ENCODE results near the gene AFF2.
"Not testable (repeated sequence)": the region's sequence is repeated elsewhere in the genome, so short reads cannot be mapped to it uniquely, and the experiment has no call there.

Gene AFF2

DNA sequence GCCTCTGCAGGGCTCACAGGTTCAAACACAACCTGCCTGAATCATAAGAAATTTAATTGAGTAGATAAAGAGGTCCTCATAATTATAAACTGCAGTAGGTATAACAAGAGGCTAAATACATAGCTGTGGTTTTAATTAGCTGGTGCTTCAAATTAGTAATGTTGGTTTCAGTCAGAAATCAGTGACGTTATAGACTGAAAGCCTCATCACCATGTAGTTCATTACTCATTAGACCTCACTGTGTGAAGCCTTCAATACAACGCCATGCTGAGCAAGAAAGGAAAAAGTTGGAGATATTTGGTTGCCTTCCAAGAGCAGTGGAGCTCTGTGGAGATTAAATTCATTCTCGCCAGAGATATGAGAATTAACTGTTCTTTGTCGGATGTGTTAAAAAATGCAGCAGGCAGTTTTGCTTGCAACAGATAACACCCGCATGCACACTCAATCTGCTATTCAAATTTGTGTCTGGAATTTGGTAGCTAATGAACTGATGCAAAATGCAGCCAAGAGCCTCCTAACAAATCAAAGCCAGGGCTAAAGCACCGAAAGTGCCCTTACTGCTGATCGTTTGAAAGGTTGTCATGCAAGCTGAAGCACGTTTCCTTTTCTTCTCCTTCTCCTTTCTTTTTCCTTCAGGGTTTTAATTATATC lies 148.9 kb downstream of the AFF2 start:
- DNase-seq: no peak

DNA sequence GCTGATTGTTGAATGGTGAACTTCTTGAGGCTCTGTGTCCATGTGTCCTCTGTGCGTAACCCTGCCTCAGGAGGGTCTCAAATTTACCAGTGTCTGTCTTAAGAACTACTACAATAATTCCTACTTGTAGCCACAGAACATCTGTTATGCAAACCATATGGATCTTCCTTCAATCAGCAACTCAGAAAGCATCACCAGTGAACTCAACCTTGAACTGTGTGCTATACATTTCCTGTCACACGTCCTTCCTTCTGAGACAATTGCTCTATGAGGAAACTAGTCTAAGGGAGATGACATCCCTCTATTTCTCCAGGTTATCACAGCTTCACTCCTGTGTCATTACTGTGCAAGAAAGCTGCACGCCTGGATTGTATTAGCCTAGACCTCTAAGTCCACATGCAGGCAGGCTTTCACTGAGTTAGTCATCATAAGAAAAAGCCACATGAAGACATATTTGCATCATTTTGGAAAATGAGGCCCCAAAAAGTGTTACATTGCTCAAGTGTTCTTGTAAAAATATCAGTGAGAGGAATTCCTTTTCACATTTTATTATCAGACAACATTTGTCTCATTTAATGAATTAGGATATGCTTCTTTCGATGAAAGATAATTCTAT lies 157.8 kb downstream of the AFF2 start:
- DNase-seq: no peak

DNA sequence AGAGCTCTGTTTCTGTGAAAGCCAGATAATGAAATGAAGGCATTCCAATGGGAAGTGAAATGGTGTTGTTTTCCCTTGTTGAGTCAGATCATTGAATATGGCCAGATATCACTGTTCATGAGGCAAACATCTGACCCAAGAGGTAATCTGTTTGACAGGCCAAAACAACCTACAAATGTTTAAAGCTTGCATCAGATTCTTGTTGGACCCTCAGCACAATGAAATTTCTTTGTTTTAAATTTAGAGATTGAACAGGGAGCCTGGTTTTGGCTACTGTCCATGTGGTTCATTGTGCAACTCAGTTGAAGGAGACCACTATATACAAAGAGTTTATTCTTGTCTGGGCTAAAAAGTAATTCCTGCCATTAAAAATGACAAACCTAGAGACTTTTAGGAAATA lies 159.1 kb downstream of the AFF2 start:
- DNase-seq: peak; percentile 18

DNA sequence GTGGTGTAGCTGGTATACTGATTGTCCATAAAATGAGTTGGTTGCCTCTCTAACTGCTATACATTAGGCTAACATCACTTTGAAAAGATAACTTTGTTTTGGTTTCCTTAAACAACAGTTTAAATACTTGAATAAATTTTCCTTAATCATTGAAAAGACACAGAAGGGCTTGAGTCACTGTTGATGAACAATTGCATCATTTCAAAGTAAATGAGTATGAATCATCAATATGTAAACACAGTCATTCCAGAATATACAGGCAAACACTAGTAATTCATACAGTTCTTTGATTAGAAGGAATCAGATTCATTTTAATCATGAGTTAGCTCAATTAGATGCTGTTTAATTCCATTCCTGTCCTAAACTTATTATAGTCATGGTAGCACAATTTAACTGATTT lies 160.6 kb downstream of the AFF2 start:
- no peak for DNase-seq

DNA sequence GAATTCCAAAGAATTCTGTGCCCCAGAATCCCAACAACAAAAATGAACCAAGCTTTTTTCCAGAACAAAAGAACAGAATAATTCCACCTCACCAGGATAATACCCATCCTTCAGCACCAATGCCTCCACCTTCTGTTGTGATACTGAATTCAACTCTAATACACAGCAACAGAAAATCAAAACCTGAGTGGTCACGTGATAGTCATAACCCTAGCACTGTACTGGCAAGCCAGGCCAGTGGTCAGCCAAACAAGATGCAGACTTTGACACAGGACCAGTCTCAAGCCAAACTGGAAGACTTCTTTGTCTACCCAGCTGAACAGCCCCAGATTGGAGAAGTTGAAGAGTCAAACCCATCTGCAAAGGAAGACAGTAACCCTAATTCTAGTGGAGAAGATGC lies 161.6 kb downstream of the AFF2 start:
- DNase-seq: no peak

DNA sequence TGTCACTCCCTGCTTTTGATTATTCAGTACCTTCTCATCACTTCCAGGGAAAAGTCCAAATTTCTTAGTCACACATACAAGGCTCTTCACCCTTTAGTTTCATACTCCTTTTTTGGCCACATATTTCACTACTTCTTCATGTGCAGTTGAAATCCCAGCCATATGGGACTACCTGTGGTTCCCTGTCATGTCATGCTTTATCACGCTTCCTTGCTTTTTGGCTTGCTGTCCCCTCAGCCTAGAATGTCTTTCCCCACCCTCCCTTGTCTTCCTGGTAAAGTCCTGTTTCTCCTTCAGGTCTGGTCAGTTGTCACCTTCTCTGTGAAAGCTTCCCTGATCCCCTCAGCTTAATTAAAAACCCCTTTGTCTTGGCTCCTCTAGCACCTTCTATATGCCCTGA lies 163.8 kb downstream of the AFF2 start:
- DNase-seq: no peak

DNA sequence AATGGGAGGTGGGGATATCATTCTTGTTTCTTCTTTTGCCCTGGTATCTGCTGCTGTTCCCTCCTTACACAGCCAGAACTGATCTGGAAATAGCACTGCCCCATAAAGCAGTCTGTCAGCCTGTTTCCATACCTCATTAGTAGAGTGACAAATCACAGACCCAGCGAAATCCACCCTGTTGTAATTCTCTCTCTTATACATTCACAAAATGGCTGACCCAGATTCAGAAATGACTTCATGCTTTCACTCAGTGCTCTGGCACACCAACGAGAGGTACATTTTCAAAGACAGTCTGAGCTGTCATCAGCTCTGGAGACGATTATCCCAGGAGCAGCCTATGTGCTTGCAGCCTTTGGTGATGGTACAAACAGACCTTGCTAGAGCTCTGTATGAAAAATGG lies 164.6 kb downstream of the AFF2 start:
- no peak for DNase-seq

DNA sequence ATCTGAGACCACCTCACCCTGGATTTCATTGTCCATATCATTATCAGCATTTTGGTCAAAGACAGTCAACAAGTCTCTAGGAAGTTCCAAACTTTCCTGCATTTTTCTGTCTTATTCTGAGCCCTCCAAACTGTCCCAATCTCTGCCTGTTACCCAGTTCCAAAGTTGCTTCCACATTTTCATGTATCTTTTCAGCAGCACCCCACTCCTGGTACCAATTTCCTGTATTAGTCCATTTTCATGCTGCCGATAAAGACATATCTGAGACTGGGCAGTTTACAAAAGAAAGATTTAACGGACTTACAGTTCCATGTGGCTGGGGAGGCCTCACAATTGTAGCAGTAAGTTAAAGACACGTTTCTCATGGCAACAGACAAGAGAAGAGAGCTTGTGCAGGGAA lies 168.8 kb downstream of the AFF2 start:
- DNase-seq: not testable (repeated sequence)

DNA sequence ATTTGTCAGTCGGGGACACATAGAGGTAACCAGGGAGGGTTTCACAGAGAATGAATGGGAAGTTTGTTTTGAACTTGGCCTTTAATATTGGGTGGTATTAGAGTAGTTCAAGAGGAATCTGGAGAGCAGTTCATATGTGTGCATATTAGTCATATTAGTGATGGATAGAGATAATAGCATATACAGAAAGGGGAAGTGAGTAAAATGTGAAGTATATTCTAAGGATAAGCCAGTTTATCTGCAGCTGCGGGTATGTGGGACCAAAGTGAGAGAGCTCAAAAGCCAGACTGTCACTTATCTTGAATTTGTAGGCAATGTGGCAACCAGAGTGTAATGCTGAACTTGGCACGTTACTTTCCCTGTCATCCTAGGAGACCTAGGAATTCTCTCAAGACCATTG lies 169.9 kb downstream of the AFF2 start:
- DNase-seq: peak; percentile 67

DNA sequence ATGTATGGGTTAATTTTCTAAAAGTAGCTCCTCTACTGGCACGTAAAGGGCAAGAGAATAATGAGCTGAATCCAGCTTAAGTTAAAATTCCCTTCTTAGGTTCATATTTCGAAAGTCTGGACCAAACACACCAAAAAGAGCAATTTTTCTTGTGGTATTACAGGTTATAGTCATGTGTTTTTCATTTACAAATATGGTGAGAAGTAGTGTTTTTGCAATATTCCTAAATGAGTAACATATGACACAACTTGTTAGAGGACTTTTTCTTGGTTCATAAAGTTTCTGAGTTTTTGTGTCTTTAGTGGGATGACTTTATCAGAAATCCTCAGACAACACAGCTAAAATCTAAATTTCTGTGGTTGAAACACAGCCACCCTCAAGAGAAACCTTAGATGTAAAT lies 172.1 kb downstream of the AFF2 start:
- no peak for DNase-seq

DNA sequence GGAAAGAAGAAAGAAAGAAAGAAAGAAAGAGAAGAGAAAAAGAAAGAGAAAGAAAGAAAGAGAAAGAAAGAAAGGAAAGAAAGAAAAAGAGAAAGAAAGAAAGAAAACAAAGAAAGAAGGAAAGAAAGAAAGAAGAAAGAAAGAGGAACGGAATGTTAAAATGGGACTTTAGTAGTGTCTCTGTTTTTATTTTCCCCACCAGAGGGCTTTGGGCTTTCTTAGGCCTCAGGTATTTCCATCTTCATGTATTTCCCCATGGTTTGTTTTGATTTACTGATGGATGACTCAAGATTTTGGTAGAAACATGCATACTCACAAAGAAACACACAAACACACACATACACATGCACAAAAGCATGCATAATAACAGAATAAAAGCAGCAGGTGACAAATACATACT lies 181.2 kb downstream of the AFF2 start:
- no peak for DNase-seq

DNA sequence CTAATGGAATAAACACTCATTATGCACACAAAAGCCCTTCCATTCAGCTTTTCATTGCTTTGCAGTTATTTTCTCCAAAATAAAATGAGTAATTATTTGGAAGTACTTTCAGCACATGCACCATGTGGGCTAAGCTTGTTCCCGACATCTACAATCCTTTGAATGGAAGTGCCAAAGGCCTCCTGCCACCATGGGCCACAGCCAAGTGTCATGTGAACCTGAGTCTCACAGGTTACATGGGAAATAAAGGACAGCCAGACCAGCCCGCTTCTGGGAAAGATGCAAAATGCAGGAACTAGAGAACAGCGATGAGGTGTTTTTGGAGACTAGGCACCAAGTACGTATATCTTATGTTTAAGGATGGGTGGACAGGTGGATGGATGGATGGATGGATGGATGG lies 181.8 kb downstream of the AFF2 start:
- no peak for DNase-seq

DNA sequence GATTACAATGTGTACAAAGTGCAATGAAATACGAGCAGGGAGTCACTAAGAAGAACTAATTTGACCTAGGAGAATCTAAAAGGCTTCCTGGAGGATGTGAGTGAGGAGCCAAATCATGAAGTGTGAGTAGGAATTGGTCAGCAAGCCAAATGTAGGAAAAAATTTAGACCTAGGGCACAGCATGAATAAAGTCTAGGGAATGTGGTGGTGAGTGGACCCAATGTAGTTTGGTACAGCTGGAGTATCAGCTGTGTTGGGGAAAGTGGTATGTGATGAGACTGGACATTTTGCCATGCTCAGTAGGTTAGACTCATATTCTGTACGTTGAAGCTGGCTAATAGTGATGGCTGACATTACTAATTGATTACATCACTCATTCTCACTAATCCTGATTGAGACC lies 191.0 kb downstream of the AFF2 start:
- DNase-seq: no peak

DNA sequence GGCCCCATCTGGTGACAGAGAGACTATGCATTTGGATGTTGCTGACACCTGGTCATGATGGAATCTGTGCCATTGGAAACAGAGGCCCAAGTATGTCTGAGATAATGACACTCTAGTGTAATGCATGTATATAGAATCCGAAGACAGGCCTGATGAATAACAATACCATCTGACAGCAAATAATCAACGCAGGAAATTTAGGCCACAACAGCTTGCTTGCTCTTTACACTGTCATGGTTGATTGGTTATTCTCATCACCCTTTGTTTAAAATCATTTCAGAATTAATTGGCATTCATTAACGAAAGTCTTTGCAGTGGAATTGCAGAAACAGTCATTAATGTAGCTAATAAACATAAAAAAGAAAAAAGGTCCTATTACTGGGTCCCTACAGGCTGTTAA lies 194.8 kb downstream of the AFF2 start:
- no peak for DNase-seq

DNA sequence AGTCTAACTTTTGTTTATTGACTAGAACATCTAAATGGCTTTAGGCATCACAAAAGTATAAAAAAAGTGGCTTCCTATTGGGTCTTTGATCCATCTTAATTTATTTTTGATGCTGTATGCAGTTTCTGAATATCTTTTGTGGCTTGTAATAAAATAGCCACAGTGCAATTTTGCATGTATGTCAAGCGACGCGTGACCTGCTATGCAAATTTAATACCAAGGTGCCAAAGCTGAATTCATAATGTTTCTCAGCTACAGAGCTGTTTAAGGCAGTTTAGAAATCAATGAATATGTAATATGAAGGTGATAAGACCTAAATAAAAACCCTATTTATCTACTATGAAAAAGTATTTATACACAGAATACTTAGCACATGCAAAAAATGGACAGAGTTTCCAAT lies 197.8 kb downstream of the AFF2 start:
- no peak for DNase-seq

DNA sequence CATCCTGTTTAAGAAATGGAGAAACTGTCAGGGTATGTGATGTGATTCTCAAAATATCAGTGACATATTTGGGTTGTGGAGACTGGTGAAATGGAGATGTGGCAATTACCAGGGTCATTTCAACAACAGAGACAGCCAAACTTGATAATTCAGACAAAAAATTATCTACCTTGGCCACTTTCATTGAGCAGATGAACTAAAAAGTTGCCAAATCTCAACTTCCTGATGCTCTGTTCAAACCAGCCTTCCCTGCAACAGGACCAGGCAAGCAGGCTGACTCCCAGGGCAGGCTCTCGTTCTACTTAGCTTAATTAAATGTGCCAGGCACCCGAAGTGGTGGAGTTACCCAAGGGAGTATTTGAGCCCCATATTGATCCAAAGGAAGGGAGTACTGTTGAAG lies 199.6 kb downstream of the AFF2 start:
- DNase-seq: peak; percentile 3

DNA sequence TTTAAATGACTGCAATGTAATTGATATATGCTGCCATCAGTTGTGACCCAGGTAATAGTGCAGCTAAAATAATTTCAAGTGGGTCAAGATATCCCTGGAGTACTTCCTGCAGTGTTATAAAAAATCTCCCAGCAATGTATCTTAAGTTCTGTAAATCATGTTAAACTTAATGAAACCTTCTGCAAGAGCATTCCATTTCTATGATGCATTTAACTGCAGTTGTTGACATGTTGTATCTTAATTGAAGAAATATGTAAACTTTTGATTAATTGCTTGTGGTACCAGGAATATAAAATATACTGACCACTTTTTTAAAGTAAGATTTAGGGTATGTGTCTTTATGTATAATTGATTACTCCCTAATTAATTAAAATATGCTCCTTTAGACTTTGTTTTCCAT lies 213.6 kb downstream of the AFF2 start:
- DNase-seq: no peak

DNA sequence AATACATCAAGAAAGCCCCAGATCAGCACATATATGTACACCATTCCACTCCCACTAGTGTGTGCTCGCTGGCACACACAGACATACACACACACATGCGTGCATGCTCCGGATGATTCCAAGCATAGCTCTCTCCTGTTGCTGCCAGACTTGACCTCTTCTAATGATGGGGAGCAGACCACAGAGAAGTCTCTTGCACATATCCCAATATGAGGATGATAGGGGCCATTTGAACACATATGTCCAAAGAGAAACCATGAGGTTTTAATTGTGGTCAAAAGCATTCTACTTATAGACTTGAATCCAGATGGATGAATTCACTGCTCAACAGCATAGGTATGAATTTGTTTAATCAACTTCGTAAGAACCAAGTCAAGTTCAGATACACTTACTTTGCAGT lies 214.9 kb downstream of the AFF2 start:
- DNase-seq: no peak

DNA sequence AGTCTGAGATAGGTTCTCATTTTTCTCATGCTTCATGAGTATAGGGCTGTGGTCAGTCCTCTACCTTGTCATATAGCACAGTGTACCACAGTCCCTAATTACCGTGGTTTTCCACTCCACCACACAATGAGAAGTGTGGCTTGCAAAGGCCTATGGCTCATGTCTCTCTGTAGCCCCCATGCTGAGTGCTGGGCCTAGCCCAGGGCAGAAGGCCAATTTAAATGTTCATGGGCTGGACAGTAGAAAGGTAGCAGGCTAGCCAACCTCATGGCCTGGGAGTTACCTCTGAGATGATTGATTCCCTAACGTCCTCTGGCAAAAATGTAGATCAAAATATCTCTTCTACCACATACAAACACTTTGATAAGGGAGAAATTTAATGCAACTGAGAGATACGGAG lies 222.5 kb downstream of the AFF2 start:
- no peak for DNase-seq

DNA sequence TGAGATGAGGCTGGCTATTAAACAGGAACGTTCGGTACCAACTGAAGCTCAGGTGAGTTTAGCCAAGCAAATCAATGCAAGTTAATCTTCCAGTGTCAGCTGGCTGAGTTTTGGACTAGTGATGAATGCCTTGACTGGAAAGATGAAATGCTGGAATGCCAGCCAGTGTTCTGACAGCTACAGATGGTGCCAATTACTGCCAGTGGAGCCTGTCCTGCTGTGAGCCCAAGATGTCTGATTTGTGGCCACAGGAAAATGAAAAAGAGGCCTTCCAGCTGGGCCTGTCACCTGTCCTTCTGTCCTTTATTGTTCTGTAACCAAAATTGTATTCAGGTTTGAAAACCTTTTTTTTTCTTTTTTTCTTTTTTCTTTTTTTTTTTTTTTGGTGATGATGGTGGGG lies 223.1 kb downstream of the AFF2 start:
- no peak for DNase-seq

DNA sequence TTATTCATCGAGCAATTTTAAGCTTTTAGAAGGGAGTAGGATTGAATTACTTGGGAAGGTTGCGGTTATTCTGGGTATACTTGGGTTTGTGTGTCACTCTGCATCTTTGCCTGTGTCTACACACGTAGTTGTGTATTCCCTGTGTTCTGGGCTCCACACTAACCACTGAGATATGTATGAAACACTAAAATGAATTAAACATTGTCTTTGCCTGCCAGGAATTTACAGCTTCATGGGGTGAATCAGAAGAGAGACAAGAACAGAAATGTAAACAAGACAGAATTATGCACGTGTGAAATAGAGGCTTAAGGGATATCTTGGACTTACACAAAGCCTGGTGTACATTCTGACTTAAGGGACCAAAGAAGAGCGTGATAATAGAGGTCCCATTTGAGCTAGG lies 228.5 kb downstream of the AFF2 start:
- DNase-seq: no peak

DNA sequence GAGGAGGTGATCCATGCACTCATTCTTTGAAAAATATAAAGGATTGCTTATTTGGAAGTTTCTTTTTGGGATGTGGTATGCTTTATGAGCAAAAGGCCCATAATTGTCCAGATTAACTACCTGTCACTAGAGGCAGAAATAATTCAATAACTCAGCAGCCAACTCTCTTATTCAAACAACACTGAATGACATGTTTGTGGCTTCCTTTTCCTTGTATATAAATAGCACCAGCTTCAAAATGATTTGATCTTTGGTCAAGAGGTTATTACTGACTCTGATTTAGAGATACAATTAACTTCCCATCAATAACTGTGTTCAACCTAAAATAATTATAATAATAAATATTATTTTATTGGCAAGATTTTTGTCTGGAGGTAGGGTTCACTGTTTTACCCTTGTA lies 232.3 kb downstream of the AFF2 start:
- no peak for DNase-seq

DNA sequence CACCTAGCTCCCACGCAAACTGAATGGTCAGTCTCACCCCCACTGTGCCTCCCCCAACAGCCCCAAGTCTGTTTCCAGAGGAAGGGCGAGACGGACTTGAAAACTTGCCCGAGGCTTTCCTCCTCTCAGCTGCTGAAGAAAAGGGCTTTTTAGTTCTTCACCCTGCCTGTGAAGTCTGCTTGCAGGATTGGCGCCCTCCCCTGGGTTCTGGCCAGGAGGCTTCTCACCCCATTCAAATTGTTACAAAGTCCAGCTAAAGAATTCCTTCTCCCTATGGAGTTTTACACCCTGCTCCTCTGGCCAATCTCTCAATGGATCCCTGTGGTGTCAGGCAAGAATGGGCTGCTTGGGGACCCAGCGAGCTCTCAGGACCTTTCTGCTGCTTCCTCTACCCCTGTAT lies 241.0 kb downstream of the AFF2 start:
- DNase-seq: no peak

DNA sequence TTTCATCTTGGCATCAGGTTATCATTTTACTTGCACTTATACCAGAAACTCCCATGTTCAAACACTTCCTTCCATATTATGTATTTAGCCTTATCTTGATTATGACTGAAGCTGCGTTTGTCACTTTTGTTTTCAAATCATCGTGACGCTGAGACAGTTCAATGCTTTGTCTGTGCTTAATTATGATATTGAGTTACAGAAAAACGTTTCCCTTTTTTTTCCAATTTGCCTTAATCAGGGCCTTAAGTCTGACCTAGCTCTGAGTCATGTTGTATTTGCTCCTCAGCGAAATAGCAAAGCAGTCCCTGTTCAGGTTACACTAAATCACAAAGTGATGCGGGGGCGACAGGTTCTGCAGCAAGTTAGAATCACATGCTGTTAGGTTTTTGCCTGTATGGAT lies 254.7 kb downstream of the AFF2 start:
- DNase-seq: no peak

DNA sequence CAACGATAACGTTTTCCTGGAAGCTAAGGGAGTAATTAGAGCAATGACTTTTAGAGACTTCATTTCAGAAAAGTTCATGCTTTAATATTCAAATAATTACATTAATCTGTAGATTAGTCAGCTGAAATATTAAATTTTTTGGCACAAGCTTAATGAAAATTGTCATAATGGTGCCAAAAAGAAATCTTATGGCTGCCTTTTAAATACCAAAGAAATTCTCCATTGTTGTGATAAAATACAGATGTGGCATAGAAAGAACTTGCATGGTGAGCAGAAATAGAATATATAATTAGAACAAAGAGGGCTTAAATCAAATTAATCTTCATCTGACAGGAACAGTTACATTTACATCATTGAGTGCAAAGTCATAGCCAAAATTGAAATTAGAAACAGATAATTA lies 263.5 kb downstream of the AFF2 start:
- no peak for DNase-seq
